ENCODE results near the gene ILRUN.

DNA sequence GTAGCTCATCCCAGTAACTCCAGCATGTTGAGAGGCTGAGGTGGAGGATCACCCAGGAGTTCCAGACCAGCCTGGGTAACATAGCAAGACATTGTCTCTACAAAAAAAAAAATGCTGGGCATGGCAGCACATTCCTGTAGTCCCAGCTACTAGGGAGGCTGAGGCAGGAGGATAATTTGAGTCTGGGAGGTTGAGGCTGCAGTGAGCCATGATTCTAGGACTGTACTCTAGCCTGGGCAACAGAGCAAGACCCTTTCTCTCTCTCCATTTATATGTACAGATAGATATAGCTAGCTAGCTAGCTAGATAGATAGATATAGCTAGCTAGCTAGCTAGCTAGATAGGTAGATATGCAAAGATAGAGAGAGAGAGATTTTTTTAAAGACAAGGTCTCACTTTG lies 20.4 kb downstream of the ILRUN start:
- TF ChIP-seq POLR2A (IDR thresholded peaks at IDR 0.05; ENCODE audit: low read depth, low read length): no peak
- TF ChIP-seq POLR2AphosphoS5 (IDR thresholded peaks at IDR 0.05; ENCODE audit: low read depth, low read length): no peak
- TF ChIP-seq TAF1 (IDR thresholded peaks at IDR 0.05; ENCODE audit: borderline replicate concordance, low read depth, low read length): no peak

Data from GM12892 (cell line).